Epithelial cell of esophagus (primary cell): ENCODE data around the gene DCUN1D2.

Experiments used
- DNase-seq: peaks from one replicate; pipeline ENCODE4 v3.0.0; 2010; ENCODE audit warnings: low read depth
- H3K4me3 ChIP-seq: 2 replicates; pipeline ENCODE4 v1.5.1; 2011; ENCODE audit warnings: mild to moderate bottlenecking, low read length, control low read depth
- CTCF ChIP-seq: IDR thresholded peaks from 2 replicates; pipeline ENCODE4 v1.5.1; 2011; ENCODE audit warnings: low read depth, mild to moderate bottlenecking, low read length, control low read depth, inconsistent platforms; ENCODE audit not compliant: insufficient read depth; ENCODE audit errors: missing control alignments

The DCUN1D2 gene

GRCh38 chr13:113447596-113447995 is 42.9 kb downstream of the DCUN1D2 start:
- no peak for DNase-seq
- no peak for TF ChIP-seq CTCF
- no peak overlapping the region for H3K4me3 ChIP-seq

- no peak for DNase-seq
- no peak for TF ChIP-seq CTCF
- no peak overlapping the region for H3K4me3 ChIP-seq
Measured at GRCh38 chr13:113446488-113446854, 44.0 kb downstream of the DCUN1D2 start.

GRCh38 chr13:113445791-113446487 is 44.6 kb downstream of the DCUN1D2 start:
- no peak for DNase-seq
- no peak for TF ChIP-seq CTCF

GRCh38 chr13:113443991-113444390 is 46.5 kb downstream of the DCUN1D2 start:
- no peak overlapping the region for H3K4me3 ChIP-seq
- no peak for DNase-seq
- TF ChIP-seq CTCF, result no peak

More at GRCh38 chr13:113445791-113446487, 44.6 kb downstream of the DCUN1D2 start:
- no peak overlapping the region for H3K4me3 ChIP-seq

- DNase-seq, result no peak
- H3K4me3 ChIP-seq, result no peak overlapping the region
- no peak for TF ChIP-seq CTCF
Measured at GRCh38 chr13:113442985-113443362, 47.5 kb downstream of the DCUN1D2 start.

GRCh38 chr13:113442354-113442984 is 48.0 kb downstream of the DCUN1D2 start:
- H3K4me3 ChIP-seq, result no peak overlapping the region
- DNase-seq, result no peak
- TF ChIP-seq CTCF, result no peak

GRCh38 chr13:113441661-113442060 is 48.9 kb downstream of the DCUN1D2 start:
- no peak for DNase-seq
- TF ChIP-seq CTCF, result no peak
- H3K4me3 ChIP-seq, result no peak overlapping the region
